DOHH2 (cell line): ENCODE data around the gene C1QTNF2.

Experiments used
- H3F3A ChIP-seq: fragments of 200-600 bp; sonication (generic), shearing (Covaris generic); 2 replicates; pipeline ENCODE4 v1.6.0; 2016; ENCODE audit warnings: antibody characterized with exemption, mild to moderate bottlenecking; ENCODE audit not compliant: control insufficient read depth, insufficient read depth
- H3K27ac ChIP-seq: fragments of 200-600 bp; sonication (generic); 2 replicates; pipeline ENCODE4 v1.5.1; 2014; ENCODE audit warnings: low read depth, mild to moderate bottlenecking, low read length, moderate library complexity
- H3K27me3 ChIP-seq: fragments of 200-600 bp; sonication (generic); 2 replicates; pipeline ENCODE4 v1.6.1; 2014; ENCODE audit warnings: mild to moderate bottlenecking, low read length, mixed read lengths; ENCODE audit not compliant: control insufficient read depth
- H3K36me3 ChIP-seq: fragments of 200-600 bp; sonication (generic); 2 replicates; pipeline ENCODE4 v1.6.1; 2014; ENCODE audit warnings: mild to moderate bottlenecking, low read length, moderate library complexity, mixed read lengths; ENCODE audit not compliant: control insufficient read depth
- H3K4me1 ChIP-seq: fragments of 200-600 bp; sonication (generic); 2 replicates; pipeline ENCODE4 v1.6.1; 2014; ENCODE audit warnings: mild to moderate bottlenecking, low read length, mixed read lengths; ENCODE audit not compliant: control insufficient read depth
- H3K4me2 ChIP-seq: fragments of 200-600 bp; sonication (generic); 2 replicates; pipeline ENCODE4 v1.6.0; 2014; ENCODE audit warnings: mild to moderate bottlenecking, low read length, moderate library complexity
- H3K4me3 ChIP-seq: fragments of 200-600 bp; sonication (generic); 2 replicates; pipeline ENCODE4 v1.5.1; 2014; ENCODE audit warnings: mild to moderate bottlenecking, low read length, mixed read lengths
- H3K79me2 ChIP-seq: fragments of 200-600 bp; sonication (generic); 2 replicates; pipeline ENCODE4 v1.6.1; 2014; ENCODE audit warnings: mild to moderate bottlenecking, low read length, mixed read lengths; ENCODE audit not compliant: control insufficient read depth
- H3K9me2 ChIP-seq: fragments of 200-600 bp; sonication (generic); replicated peaks from 2 replicates; pipeline ENCODE4 v1.6.1; 2014; ENCODE audit warnings: mild to moderate bottlenecking, low read length, mixed read lengths; ENCODE audit not compliant: control insufficient read depth
- H3K9me3 ChIP-seq: fragments of 200-600 bp; sonication (generic); 2 replicates; pipeline ENCODE4 v1.6.1; 2014; ENCODE audit warnings: antibody characterized with exemption, low read length, mixed read lengths; ENCODE audit not compliant: control insufficient read depth, insufficient read depth
- H4K20me1 ChIP-seq: fragments of 200-600 bp; sonication (generic); 2 replicates; pipeline ENCODE4 v1.6.0; 2014; ENCODE audit warnings: low read depth, mild to moderate bottlenecking, antibody characterized with exemption, low read length, moderate library complexity; ENCODE audit not compliant: control insufficient read depth, insufficient read depth
- EZH2phosphoT487 ChIP-seq: fragments of 200-600 bp; sonication (generic); IDR thresholded peaks from 2 replicates; pipeline ENCODE4 v1.6.1; 2017; ENCODE audit warnings: borderline replicate concordance, mild to moderate bottlenecking, antibody characterized with exemption, low read length, moderate library complexity, mixed read lengths
- TF ChIP-seq, protein P1 (sequence below): fragments of 200-600 bp; sonication (generic); IDR thresholded peaks from one replicate; pipeline ENCODE4 v1.5.1; 2014; ENCODE audit warnings: antibody characterized with exemption, mild to moderate bottlenecking, low read depth, low read length; ENCODE audit not compliant: poor library complexity, severe bottlenecking

C1QTNF2 gene

DNA sequence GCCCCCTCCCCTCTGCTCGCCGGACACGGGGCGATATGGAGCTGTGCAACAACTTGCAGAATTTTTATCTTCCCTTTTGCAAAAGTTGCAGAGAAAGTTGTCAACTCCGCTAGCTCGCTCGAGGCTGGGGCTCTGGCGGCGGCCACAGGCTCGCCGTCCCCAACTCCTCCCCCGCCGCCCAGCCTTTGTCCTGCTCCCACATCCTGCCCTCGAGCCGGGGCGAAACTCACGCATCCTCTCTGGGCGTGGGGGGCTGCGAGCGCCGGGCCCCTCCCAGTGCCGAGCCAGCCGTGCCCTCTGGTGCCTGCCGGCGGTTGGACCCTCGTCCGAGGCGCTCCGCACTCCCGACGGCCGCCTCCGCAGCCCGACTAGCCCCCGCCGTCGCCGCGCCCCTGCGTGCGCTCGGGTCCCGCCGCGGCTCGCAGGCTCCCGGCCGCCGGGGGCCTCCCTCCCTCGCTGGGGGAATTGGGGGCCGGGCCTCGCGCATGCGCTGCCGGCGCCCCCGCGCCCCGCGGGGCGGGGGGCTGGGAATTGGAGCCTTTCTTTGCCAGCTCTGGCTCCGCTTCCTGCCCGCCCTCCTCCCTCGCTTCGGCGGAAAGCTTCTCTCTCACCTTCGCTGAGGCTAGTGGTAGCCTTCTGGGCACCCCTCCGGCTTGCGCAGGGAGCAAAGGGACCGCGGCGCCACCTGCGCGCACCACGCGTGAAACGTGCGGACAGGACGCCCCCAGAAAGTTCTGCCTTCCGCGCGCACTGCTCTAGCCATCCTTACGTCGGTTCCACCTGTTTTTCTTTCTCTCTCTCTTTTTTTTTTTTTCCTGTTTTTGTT lies 58.1 kb downstream of the C1QTNF2 start, which contains the start of gene CCNJL:
TSS of gene CCNJL (minus strand) at position 431 of the 826 bp plus-strand sequence. CDS start 641 bp downstream, outside the sequence.
- Histone ChIP-seq H3K36me3 (no peaks in the 10 kb centered on the region), H3K27me3 (peaks cover 30% of the 10 kb centered on the region), H3K4me1 (no peaks in the 10 kb centered on the region), H3K79me2 (no peaks in the 10 kb centered on the region), H4K20me1 (no peaks in the 10 kb centered on the region), H3K9me3 (no peaks in the 10 kb centered on the region), H3K4me3 (no peak within 1 kb of the TSS), H3K27ac (no peak within 1 kb of the TSS), H3K9me2 (no peaks in the 10 kb centered on the region), H3F3A (no peaks in the 10 kb centered on the region), H3K4me2 (no peak within 1 kb of the TSS)
- no peak for TF ChIP-seq EZH2phosphoT487
- TF ChIP-seq, protein P1, sequence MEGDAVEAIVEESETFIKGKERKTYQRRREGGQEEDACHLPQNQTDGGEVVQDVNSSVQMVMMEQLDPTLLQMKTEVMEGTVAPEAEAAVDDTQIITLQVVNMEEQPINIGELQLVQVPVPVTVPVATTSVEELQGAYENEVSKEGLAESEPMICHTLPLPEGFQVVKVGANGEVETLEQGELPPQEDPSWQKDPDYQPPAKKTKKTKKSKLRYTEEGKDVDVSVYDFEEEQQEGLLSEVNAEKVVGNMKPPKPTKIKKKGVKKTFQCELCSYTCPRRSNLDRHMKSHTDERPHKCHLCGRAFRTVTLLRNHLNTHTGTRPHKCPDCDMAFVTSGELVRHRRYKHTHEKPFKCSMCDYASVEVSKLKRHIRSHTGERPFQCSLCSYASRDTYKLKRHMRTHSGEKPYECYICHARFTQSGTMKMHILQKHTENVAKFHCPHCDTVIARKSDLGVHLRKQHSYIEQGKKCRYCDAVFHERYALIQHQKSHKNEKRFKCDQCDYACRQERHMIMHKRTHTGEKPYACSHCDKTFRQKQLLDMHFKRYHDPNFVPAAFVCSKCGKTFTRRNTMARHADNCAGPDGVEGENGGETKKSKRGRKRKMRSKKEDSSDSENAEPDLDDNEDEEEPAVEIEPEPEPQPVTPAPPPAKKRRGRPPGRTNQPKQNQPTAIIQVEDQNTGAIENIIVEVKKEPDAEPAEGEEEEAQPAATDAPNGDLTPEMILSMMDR, result no peak

DNA sequence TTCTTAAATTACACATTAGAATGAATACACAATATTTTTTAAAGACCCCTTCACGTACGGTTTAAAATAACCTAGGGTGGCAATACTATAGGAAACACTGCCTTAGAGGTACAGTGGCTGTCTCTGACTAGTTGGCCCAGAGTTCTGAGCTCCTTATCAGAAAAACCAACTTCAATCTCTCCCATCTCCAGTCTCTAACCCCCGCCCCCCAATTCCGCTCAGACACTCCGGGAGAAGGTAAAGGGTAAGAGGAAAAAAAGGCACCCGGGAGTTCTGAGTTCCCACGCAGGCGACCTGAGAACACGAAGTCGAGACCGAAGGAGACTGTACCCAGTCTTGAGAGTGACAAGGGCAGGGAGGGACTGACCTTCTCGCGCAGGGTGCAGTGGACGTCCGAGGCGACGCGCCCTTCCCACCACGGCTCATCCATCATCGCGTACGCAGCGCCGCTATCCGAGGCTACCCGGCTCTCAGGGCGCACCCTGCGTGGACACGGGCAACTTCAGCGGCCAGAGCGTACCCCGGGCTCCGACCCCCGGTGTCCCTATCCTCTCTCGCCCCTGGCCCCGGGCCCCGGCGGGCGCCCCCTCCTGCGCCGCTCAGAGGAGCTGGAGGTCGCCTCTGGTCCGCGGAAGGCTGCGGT lies 58.8 kb downstream of the C1QTNF2 start:
- Histone ChIP-seq H3K27ac (no peak overlapping the region), H3K9me3 (no peaks in the 10 kb centered on the region), H3K36me3 (no peaks in the 10 kb centered on the region), H3K4me2 (no peak overlapping the region), H4K20me1 (no peaks in the 10 kb centered on the region), H3K27me3 (peaks cover 24% of the 10 kb centered on the region), H3K9me2 (no peaks in the 10 kb centered on the region), H3K4me1 (no peaks in the 10 kb centered on the region), H3K4me3 (no peak overlapping the region), H3K79me2 (no peaks in the 10 kb centered on the region), H3F3A (no peaks in the 10 kb centered on the region)
- TF ChIP-seq, protein P1, result no peak
- no peak for TF ChIP-seq EZH2phosphoT487

GRCh38 chr5:160310552-160311295 lies 59.7 kb downstream of the C1QTNF2 start:
- no peaks in the 10 kb centered on the region for H3K36me3 ChIP-seq
- no peak overlapping the region for H3K27ac ChIP-seq
- no peaks in the 10 kb centered on the region for H3K4me1 ChIP-seq
- no peak overlapping the region for H3K4me2 ChIP-seq
- peaks cover 16% of the 10 kb centered on the region for H3K27me3 ChIP-seq
- no peaks in the 10 kb centered on the region for H3F3A ChIP-seq
- no peaks in the 10 kb centered on the region for H3K79me2 ChIP-seq
- no peak for TF ChIP-seq EZH2phosphoT487
- TF ChIP-seq, protein P1, result no peak
- H3K4me3 ChIP-seq, result no peak overlapping the region
- H4K20me1 ChIP-seq, result no peaks in the 10 kb centered on the region
- no peaks in the 10 kb centered on the region for H3K9me3 ChIP-seq
- H3K9me2 ChIP-seq, result no peaks in the 10 kb centered on the region
